ENCODE data around the gene SLC11A2. TPM values are rescaled to one million over a fixed set of nuclear protein-coding genes. Genes with fewer than 3 reads are reported as not detected.

The SLC11A2 gene
- polyA plus RNA-seq, 1 donor (not counting 4 experiments of a cell fraction or from before 2014, with no cell fraction given), result 38.9 TPM

DNA sequence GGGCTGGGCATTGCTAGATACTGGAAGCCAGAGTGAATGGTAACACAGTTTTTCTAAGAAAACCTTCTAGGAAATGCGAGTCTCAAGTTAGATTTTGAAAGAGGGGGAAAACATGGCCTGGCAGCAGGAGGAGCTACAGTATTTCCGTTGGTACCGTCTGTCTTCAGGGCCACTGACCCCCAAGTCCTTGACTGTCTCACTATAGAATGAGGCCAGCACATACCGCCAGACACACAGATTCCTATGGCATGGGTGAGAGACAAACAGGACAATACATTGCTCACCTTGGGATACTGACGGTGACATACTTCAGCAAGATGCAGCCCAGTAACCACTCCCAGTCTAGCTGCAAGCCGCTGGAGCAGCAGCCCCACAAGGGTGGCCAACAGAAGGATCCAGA lies 21.7 kb downstream of the SLC11A2 start:
- H3K27me3 ChIP-seq (ENCODE audit: control insufficient read depth, extremely low read depth, insufficient read depth, low read length), result no peaks in the 10 kb centered on the region
- H2AFZ ChIP-seq (ENCODE audit: control insufficient read depth, low read length), result no peak overlapping the region
- H3K9ac ChIP-seq (ENCODE audit: control insufficient read depth, extremely low read depth, insufficient read depth, low read length), result no peak overlapping the region
- H4K20me1 ChIP-seq (ENCODE audit: control insufficient read depth, extremely low read depth, insufficient read depth, low read length), result no peaks in the 10 kb centered on the region
- DNase-seq (ENCODE audit: low read depth, low spot score) (no peak), FAIRE-seq (no peak)
- H3K27ac ChIP-seq (ENCODE audit: control insufficient read depth, insufficient read depth, low read length), result no peak overlapping the region
- TF ChIP-seq, protein P1, sequence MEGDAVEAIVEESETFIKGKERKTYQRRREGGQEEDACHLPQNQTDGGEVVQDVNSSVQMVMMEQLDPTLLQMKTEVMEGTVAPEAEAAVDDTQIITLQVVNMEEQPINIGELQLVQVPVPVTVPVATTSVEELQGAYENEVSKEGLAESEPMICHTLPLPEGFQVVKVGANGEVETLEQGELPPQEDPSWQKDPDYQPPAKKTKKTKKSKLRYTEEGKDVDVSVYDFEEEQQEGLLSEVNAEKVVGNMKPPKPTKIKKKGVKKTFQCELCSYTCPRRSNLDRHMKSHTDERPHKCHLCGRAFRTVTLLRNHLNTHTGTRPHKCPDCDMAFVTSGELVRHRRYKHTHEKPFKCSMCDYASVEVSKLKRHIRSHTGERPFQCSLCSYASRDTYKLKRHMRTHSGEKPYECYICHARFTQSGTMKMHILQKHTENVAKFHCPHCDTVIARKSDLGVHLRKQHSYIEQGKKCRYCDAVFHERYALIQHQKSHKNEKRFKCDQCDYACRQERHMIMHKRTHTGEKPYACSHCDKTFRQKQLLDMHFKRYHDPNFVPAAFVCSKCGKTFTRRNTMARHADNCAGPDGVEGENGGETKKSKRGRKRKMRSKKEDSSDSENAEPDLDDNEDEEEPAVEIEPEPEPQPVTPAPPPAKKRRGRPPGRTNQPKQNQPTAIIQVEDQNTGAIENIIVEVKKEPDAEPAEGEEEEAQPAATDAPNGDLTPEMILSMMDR (optimal IDR thresholded peaks at IDR 0.05 in 1 of 3, IDR thresholded peaks at IDR 0.05 in 1 of 3, conservative IDR thresholded peaks at IDR 0.05 in 1 of 3; ENCODE audit: extremely low read depth in 1 of 3, insufficient read depth in 2 of 3, low read length in 3 of 3), result no peak
- no peak for TF ChIP-seq EZH2 (IDR thresholded peaks at IDR 0.05; ENCODE audit: low read length)
- no peak overlapping the region for H3K4me3 ChIP-seq (ENCODE audit: control insufficient read depth in 2 of 3, extremely low read depth in 1 of 3, insufficient read depth in 2 of 3, low read depth in 1 of 3, low read length in 3 of 3)
- no peaks in the 10 kb centered on the region for H3K9me3 ChIP-seq (ENCODE audit: control insufficient read depth, low read depth, low read length)
- H3K79me2 ChIP-seq (ENCODE audit: control insufficient read depth, insufficient read depth, low read length), result peaks cover 2% of the 10 kb centered on the region
- H3K9me1 ChIP-seq (ENCODE audit: control insufficient read depth, extremely low read depth, insufficient read depth, low read length), result no peaks in the 10 kb centered on the region
- peaks cover 5% of the 10 kb centered on the region for H3K4me1 ChIP-seq (ENCODE audit: control insufficient read depth, extremely low read depth, insufficient read depth, low read length)
- H3K4me2 ChIP-seq (ENCODE audit: control insufficient read depth, extremely low read depth, insufficient read depth, low read depth, low read length), result no peak overlapping the region
- H3K36me3 ChIP-seq (ENCODE audit: control insufficient read depth in 2 of 2, extremely low read depth in 1 of 2, insufficient read depth in 2 of 2, low read length in 2 of 2), result peaks cover 7 to 10% of the 10 kb centered on the region in 2 experiments
- dilution Hi-C loops (cut with MboI; ENCODE audit: extremely low pct_ligation_motif_present, low sequenced_read_pairs), result no loop called here

DNA sequence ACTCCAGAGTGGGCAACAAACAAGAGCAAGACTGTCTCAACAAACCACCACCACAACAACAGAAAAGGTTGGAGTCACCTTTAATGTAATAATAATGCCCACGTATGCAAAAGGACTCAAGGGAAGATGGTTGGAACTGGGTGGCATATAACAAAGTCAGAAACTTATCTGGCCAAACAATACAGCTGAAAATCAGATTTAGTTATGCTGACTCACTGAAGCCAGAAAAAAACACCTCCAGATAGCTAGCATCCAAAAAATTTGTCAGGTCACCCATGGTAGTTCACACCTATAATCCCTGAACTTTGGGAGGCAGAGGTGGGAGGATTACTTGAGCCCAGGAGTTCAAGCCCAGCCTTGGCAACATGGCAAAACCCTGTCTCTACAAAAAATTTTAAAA lies 24.4 kb downstream of the SLC11A2 start:
- no peak for DNase-seq (ENCODE audit: low read depth, low spot score)
- Histone ChIP-seq H3K36me3 (ENCODE audit: control insufficient read depth in 2 of 2, extremely low read depth in 1 of 2, insufficient read depth in 2 of 2, low read length in 2 of 2) (peaks cover 7 to 10% of the 10 kb centered on the region in 2 experiments), H3K4me2 (ENCODE audit: control insufficient read depth, extremely low read depth, insufficient read depth, low read depth, low read length) (no peak overlapping the region), H2AFZ (ENCODE audit: control insufficient read depth, low read length) (no peak overlapping the region), H3K27me3 (ENCODE audit: control insufficient read depth, extremely low read depth, insufficient read depth, low read length) (no peaks in the 10 kb centered on the region), H3K9me3 (ENCODE audit: control insufficient read depth, low read depth, low read length) (no peaks in the 10 kb centered on the region), H3K4me1 (ENCODE audit: control insufficient read depth, extremely low read depth, insufficient read depth, low read length) (peaks cover 5% of the 10 kb centered on the region), H3K9me1 (ENCODE audit: control insufficient read depth, extremely low read depth, insufficient read depth, low read length) (no peaks in the 10 kb centered on the region), H3K27ac (ENCODE audit: control insufficient read depth, insufficient read depth, low read length) (no peak overlapping the region), H3K4me3 (ENCODE audit: control insufficient read depth in 2 of 3, extremely low read depth in 1 of 3, insufficient read depth in 2 of 3, low read depth in 1 of 3, low read length in 3 of 3) (no peak overlapping the region), H3K9ac (ENCODE audit: control insufficient read depth, extremely low read depth, insufficient read depth, low read length) (no peak overlapping the region), H4K20me1 (ENCODE audit: control insufficient read depth, extremely low read depth, insufficient read depth, low read length) (no peaks in the 10 kb centered on the region), H3K79me2 (ENCODE audit: control insufficient read depth, insufficient read depth, low read length) (no peaks in the 10 kb centered on the region)
- no peak for FAIRE-seq
- dilution Hi-C loops (cut with MboI; ENCODE audit: extremely low pct_ligation_motif_present, low sequenced_read_pairs), result no loop called here
- TF ChIP-seq, protein P1 (optimal IDR thresholded peaks at IDR 0.05 in 1 of 3, IDR thresholded peaks at IDR 0.05 in 1 of 3, conservative IDR thresholded peaks at IDR 0.05 in 1 of 3; ENCODE audit: extremely low read depth in 1 of 3, insufficient read depth in 2 of 3, low read length in 3 of 3), result no peak
- TF ChIP-seq EZH2 (IDR thresholded peaks at IDR 0.05; ENCODE audit: low read length), result no peak
